GM23338 (cell line): ENCODE data around the gene CSRNP3.

Source experiments
- CREB1 ChIP-seq: fragments of 250-450 bp; sonication (Bioruptor Pico); IDR thresholded peaks from 2 replicates; pipeline ENCODE4 v1.5.0; 2020; ENCODE audit warnings: low read depth, mild to moderate bottlenecking, moderate library complexity
- CTCF ChIP-seq, 2 experiments: fragments of 200-600 bp in 1 of 2; sonication (generic) in 1 of 2; conservative IDR thresholded peaks; 2 replicates each; pipeline versions ENCODE4 v1.5.1 to v1.6.1; 2016 to 2017; ENCODE audit warnings: antibody characterized with exemption in 2 of 2, low read depth in 2 of 2, mild to moderate bottlenecking in 2 of 2, moderate library complexity in 1 of 2
- EZH2 ChIP-seq: fragments of 200-600 bp; sonication (generic); IDR thresholded peaks from one replicate; pipeline ENCODE4 v1.8.0; 2017; ENCODE audit warnings: antibody characterized with exemption, mild to moderate bottlenecking, low read depth; ENCODE audit not compliant: unreplicated experiment
- NANOG ChIP-seq: IDR thresholded peaks from 2 replicates; pipeline ENCODE4 v1.6.1; 2016; ENCODE audit warnings: antibody characterized with exemption, borderline replicate concordance
- POLR2AphosphoS5 ChIP-seq: IDR thresholded peaks from 2 replicates; pipeline ENCODE4 v1.6.1; 2016; ENCODE audit warnings: antibody characterized with exemption, low read depth
- REST ChIP-seq: IDR thresholded peaks from one replicate; pipeline ENCODE4 v1.6.1; 2018; ENCODE audit warnings: antibody characterized with exemption; ENCODE audit not compliant: unreplicated experiment
- ZNF331 ChIP-seq: fragments of 250-450 bp; sonication (Bioruptor Pico); IDR thresholded peaks from 2 replicates; pipeline ENCODE4 v1.5.0; 2020; ENCODE audit warnings: low read depth, mild to moderate bottlenecking, moderate library complexity

- TF ChIP-seq POLR2AphosphoS5 (no peak), CTCF (conservative IDR thresholded peaks at IDR 0.05; ENCODE audit: low read depth in 2 of 2) (no peak), REST (no peak), EZH2 (no peak), ZNF331 (no peak), CREB1 (CRISPR knock-in tag) (no peak), NANOG (no peak)
Measured at GRCh38 chr2:165432234-165432966, 37.1 kb upstream of the CSRNP3 start.
